PC-3 (cell line): ENCODE data around the gene VPS54. TPM values are rescaled to one million over a fixed set of nuclear protein-coding genes. Genes with fewer than 3 reads are reported as not detected.
"Not testable (repeated sequence)": the region's sequence is repeated elsewhere in the genome, so short reads cannot be mapped to it uniquely, and the experiment has no call there.

Source experiments
- ATAC-seq: fragments of 200-7000 bp; cut with Tn5 transposase; 2 replicates; pipeline ENCODE4 v1.9.1; 2020; ENCODE audit warnings: mild to moderate bottlenecking, moderate library complexity
- BruUV-seq: library from RNA; stranded (reverse); fragments of 400-500 nt; replicated peaks from 2 replicates; lab custom pipeline; 2021; lab: Mats Ljungman, UMichigan
- CTCF ChIA-PET: fragments of 300-600 bp; sonication (Branson Sonifier 250); formaldehyde crosslinking; loops from one replicate; lab custom pipeline; 2022; ENCODE audit warnings: antibody characterized with exemption; lab: Charles Lee
- POLR2A ChIA-PET: fragments of 300-600 bp; sonication (Branson Sonifier 250); formaldehyde crosslinking; loops from one replicate; lab custom pipeline; 2022; ENCODE audit warnings: antibody characterized with exemption; ENCODE audit not compliant: unreplicated experiment; lab: Charles Lee
- DNase-seq: peaks from one replicate; pipeline ENCODE4 v3.0.0-alpha.2; 2015
- H2AFZ ChIP-seq: fragments of 300-600 bp; sonication (generic); 2 replicates; pipeline ENCODE4 v1.6.0; 2016; ENCODE audit warnings: antibody characterized with exemption, low read length
- H3F3A ChIP-seq: fragments of 300-600 bp; sonication (generic); one replicate; pipeline ENCODE4 v1.6.0; 2017; ENCODE audit warnings: antibody characterized with exemption, low read length, control low read depth, mild to moderate bottlenecking; ENCODE audit not compliant: unreplicated experiment
- H3K27ac ChIP-seq: fragments of 300-600 bp; sonication (generic); 2 replicates; pipeline ENCODE4 v1.5.1; 2016; ENCODE audit warnings: mild to moderate bottlenecking, low read length
- H3K27me3 ChIP-seq: fragments of 300-600 bp; sonication (generic); 2 replicates; pipeline ENCODE4 v1.6.1; 2016; ENCODE audit warnings: low read length, mixed read lengths
- H3K36me3 ChIP-seq: fragments of 300-600 bp; sonication (generic); 2 replicates; pipeline ENCODE4 v1.6.1; 2016; ENCODE audit warnings: low read depth, mixed run types, low read length, mixed read lengths
- H3K4me1 ChIP-seq: fragments of 300-600 bp; sonication (generic); 2 replicates; pipeline ENCODE4 v1.5.1; 2016; ENCODE audit warnings: low read length; ENCODE audit not compliant: insufficient read depth
- H3K4me2 ChIP-seq: fragments of 300-600 bp; sonication (generic); 2 replicates; pipeline ENCODE4 v1.6.0; 2016; ENCODE audit warnings: low read length
- H3K4me3 ChIP-seq: fragments of 300-600 bp; sonication (generic); 2 replicates; pipeline ENCODE4 v1.5.1; 2016; ENCODE audit warnings: mild to moderate bottlenecking, low read length, mixed read lengths
- H3K79me2 ChIP-seq: fragments of 300-600 bp; sonication (generic); 2 replicates; pipeline ENCODE4 v1.6.1; 2017; ENCODE audit warnings: low read length, mixed read lengths
- H3K9ac ChIP-seq: fragments of 300-600 bp; sonication (generic); 2 replicates; pipeline ENCODE4 v1.6.0; 2016; ENCODE audit warnings: mild to moderate bottlenecking, low read length
- H3K9me2 ChIP-seq: fragments of 300-600 bp; sonication (generic); replicated peaks from 2 replicates; pipeline ENCODE4 v1.6.1; 2016; ENCODE audit warnings: mixed run types, low read length, mixed read lengths
- H3K9me3 ChIP-seq: fragments of 300-600 bp; sonication (generic); 2 replicates; pipeline ENCODE4 v1.6.1; 2016; ENCODE audit warnings: low read length, mixed read lengths
- H4K20me1 ChIP-seq: fragments of 300-600 bp; sonication (generic); 2 replicates; pipeline ENCODE4 v1.6.1; 2016; ENCODE audit warnings: low read length, mixed read lengths
- EZH2 ChIP-seq: fragments of 300-600 bp; sonication (generic); IDR thresholded peaks from one replicate; pipeline ENCODE4 v1.6.1; 2017; ENCODE audit warnings: antibody characterized with exemption, mild to moderate bottlenecking, low read length; ENCODE audit not compliant: unreplicated experiment
- EZH2phosphoT487 ChIP-seq: fragments of 300-600 bp; sonication (generic); IDR thresholded peaks from 2 replicates; pipeline ENCODE4 v1.6.1; 2018; ENCODE audit warnings: mild to moderate bottlenecking, antibody characterized with exemption, low read length, borderline replicate concordance
- intact Hi-C: fragments of 100-400 bp; cut with micrococcal nuclease; formaldehyde crosslinking; loops from 2 replicates; pipeline ENCODE4 v1.9.0; 2023
- total RNA-seq: library from RNA; depleted of rRNA; stranded (reverse); fragments of >200 nt; gene quantifications from 2 replicates; pipeline ENCODE4 v1.2.3, GENCODE V29; 2014
- TF ChIP-seq, protein P1 (sequence below): fragments of 300-600 bp; sonication (generic); conservative IDR thresholded peaks from 2 replicates; pipeline ENCODE4 v1.5.1; 2017; ENCODE audit warnings: antibody characterized with exemption, low read depth, mild to moderate bottlenecking, low read length

The VPS54 gene
- total RNA-seq, 1 experiment from 2014 or later, result 17.9 TPM

DNA sequence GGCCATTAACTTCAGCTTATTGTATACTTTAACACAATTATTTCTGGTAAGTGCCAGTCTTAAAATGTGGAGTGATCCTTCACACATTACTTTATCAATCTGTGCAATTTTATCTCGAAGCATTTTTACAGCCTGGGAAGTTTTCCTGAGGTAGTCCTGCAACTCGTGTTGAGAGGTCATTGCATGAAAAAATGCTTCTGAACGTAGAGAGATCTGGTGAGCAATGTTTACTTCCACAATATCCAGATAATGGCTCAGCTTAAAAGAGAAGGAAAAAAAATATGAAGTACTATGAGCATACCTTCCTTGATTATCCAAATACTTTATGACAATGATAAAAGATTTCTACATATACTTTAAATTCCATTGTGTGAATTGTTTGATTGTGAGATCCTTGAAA, 57.0 kb downstream of the VPS54 start:
- no peaks in the 10 kb centered on the region for H3F3A ChIP-seq
- H3K27ac ChIP-seq, result no peak overlapping the region
- no peaks in the 10 kb centered on the region for H3K9me2 ChIP-seq
- H3K9ac ChIP-seq, result no peak overlapping the region
- ATAC-seq (no peak), DNase-seq (no peak)
- TF ChIP-seq EZH2phosphoT487 (no peak), EZH2 (no peak)
- TF ChIP-seq, protein P1, sequence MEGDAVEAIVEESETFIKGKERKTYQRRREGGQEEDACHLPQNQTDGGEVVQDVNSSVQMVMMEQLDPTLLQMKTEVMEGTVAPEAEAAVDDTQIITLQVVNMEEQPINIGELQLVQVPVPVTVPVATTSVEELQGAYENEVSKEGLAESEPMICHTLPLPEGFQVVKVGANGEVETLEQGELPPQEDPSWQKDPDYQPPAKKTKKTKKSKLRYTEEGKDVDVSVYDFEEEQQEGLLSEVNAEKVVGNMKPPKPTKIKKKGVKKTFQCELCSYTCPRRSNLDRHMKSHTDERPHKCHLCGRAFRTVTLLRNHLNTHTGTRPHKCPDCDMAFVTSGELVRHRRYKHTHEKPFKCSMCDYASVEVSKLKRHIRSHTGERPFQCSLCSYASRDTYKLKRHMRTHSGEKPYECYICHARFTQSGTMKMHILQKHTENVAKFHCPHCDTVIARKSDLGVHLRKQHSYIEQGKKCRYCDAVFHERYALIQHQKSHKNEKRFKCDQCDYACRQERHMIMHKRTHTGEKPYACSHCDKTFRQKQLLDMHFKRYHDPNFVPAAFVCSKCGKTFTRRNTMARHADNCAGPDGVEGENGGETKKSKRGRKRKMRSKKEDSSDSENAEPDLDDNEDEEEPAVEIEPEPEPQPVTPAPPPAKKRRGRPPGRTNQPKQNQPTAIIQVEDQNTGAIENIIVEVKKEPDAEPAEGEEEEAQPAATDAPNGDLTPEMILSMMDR, result no peak
- H3K4me3 ChIP-seq, result no peak overlapping the region
- BruUV-seq, result no TSS peak
- H3K79me2 ChIP-seq, result no peaks in the 10 kb centered on the region
- no peaks in the 10 kb centered on the region for H4K20me1 ChIP-seq
- no peaks in the 10 kb centered on the region for H3K27me3 ChIP-seq
- no peak overlapping the region for H3K4me2 ChIP-seq
- POLR2A ChIA-PET, result no interaction called here
- H3K4me1 ChIP-seq, result no peaks in the 10 kb centered on the region
- CTCF ChIA-PET, result no interaction called here
- no peaks in the 10 kb centered on the region for H3K9me3 ChIP-seq
- H3K36me3 ChIP-seq, result no peaks in the 10 kb centered on the region; the same call in 1 of the 2 replicates
- no peak overlapping the region for H2AFZ ChIP-seq
- intact Hi-C loops, result no loop called here

GRCh38 chr2:63950414-63950813, 68.8 kb downstream of the VPS54 start:
- ChIA-PET POLR2A (no interaction called here), CTCF (no interaction called here)
- H3K4me1 ChIP-seq, result no peaks in the 10 kb centered on the region
- intact Hi-C loops, result no loop called here
- H3K9ac ChIP-seq, result no peak overlapping the region
- no peaks in the 10 kb centered on the region for H3K79me2 ChIP-seq
- no peak overlapping the region for H3K27ac ChIP-seq
- no peak overlapping the region for H2AFZ ChIP-seq
- no TSS peak for BruUV-seq
- H3K27me3 ChIP-seq, result no peaks in the 10 kb centered on the region
- no peaks in the 10 kb centered on the region for H3K9me2 ChIP-seq
- ATAC-seq, result no peak
- H3K36me3 ChIP-seq, result peaks cover 9% of the 10 kb centered on the region; the same call in 1 of the 2 replicates
- H4K20me1 ChIP-seq, result no peaks in the 10 kb centered on the region
- H3K9me3 ChIP-seq, result no peaks in the 10 kb centered on the region
- H3F3A ChIP-seq, result no peaks in the 10 kb centered on the region
- no peak overlapping the region for H3K4me3 ChIP-seq
- H3K4me2 ChIP-seq, result no peak overlapping the region
- DNase-seq, result no peak
- TF ChIP-seq EZH2phosphoT487 (no peak), EZH2 (no peak)
- TF ChIP-seq, protein P1, result no peak

DNA sequence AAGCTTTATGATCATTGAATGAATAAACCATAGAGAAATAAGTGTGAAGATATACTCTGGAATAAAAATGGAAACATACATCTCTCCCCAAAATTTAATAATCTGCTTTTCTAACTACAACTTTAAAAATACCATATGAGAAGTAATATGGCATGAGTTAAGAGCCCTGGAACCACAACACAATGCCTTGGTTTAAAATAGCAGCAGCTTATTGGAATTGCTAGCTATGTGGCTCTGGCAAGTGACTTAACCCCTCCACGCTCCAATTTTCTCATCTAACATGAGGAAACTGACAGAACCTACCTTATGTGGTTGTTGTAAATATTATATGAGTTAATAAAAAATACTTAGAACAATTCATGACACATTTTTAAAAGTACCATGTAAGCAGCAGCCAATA, 76.4 kb downstream of the VPS54 start:
- intact Hi-C loops, result no loop called here
- ATAC-seq (no peak), DNase-seq (no peak)
- Histone ChIP-seq H4K20me1 (no peaks in the 10 kb centered on the region), H3K79me2 (no peaks in the 10 kb centered on the region), H3K4me3 (no peak overlapping the region), H2AFZ (no peak overlapping the region), H3K9me3 (no peaks in the 10 kb centered on the region), H3F3A (no peaks in the 10 kb centered on the region), H3K4me1 (no peaks in the 10 kb centered on the region), H3K9me2 (no peaks in the 10 kb centered on the region), H3K4me2 (no peak overlapping the region), H3K9ac (no peak overlapping the region), H3K36me3 (peaks cover 4% of the 10 kb centered on the region; the same call in 1 of the 2 replicates), H3K27ac (no peak overlapping the region), H3K27me3 (no peaks in the 10 kb centered on the region)
- no TSS peak for BruUV-seq
- CTCF ChIA-PET, result no interaction called here
- TF ChIP-seq, protein P1, result no peak
- TF ChIP-seq EZH2phosphoT487 (no peak), EZH2 (no peak)
- POLR2A ChIA-PET, result no interaction called here

GRCh38 chr2:63932104-63932503, 87.1 kb downstream of the VPS54 start:
- H3K79me2 ChIP-seq, H3K9me3 ChIP-seq, H3K27ac ChIP-seq, H3K9ac ChIP-seq, H3F3A ChIP-seq, H3K4me2 ChIP-seq, CTCF ChIA-PET, H3K4me1 ChIP-seq, BruUV-seq, H3K9me2 ChIP-seq, intact Hi-C loops, ATAC-seq, POLR2A ChIA-PET, H3K27me3 ChIP-seq, H3K4me3 ChIP-seq, H2AFZ ChIP-seq, H4K20me1 ChIP-seq, H3K36me3 ChIP-seq, DNase-seq: not testable (repeated sequence)
